ENCODE measurements around the gene NHLRC4. TPM values are rescaled to one million over a fixed set of nuclear protein-coding genes. Genes with fewer than 3 reads are reported as not detected.

The NHLRC4 gene
- total and polyA plus RNA-seq, 2 of the 13 experiments (the other 11 are each of a cell fraction or from before 2014, with no cell fraction given) = 0.40 to 0.59 TPM

- Histone ChIP-seq H2AFZ (ENCODE audit: low read length) (no peak overlapping the region), H3K9me3 (ENCODE audit: low read length) (no peaks in the 10 kb centered on the region), H3K27ac (ENCODE audit: extremely low read length, insufficient read depth, low read length) (peak overlapping the region; percentile 67), H3K79me2 (ENCODE audit: insufficient read depth, low read length) (no peaks in the 10 kb centered on the region), H3K36me3 (replicated peaks in 1 of 2; ENCODE audit: control insufficient read depth in 1 of 2, insufficient read depth in 2 of 2, low read length in 2 of 2) (peaks cover 0 to 4% of the 10 kb centered on the region in 2 experiments; a peak in 1 of 5 replicates), H3K4me3 (replicated peaks in 1 of 3; ENCODE audit: insufficient read depth in 1 of 3, low read depth in 2 of 3, low read length in 3 of 3) (no peak overlapping the region), H3K4me1 (ENCODE audit: insufficient read depth, low read length) (peaks cover 57% of the 10 kb centered on the region), H3K9ac (ENCODE audit: insufficient read depth, low read depth, low read length) (no peak overlapping the region), H3K27me3 (ENCODE audit: control insufficient read depth in 1 of 2, insufficient read depth in 2 of 2, low read length in 2 of 2) (peaks cover 0 to 8% of the 10 kb centered on the region in 2 experiments; a peak in 2 of 5 replicates), H3K4me2 (ENCODE audit: low read depth, low read length) (peak overlapping the region; percentile 13; the same call in 1 of the 2 replicates), H4K20me1 (ENCODE audit: insufficient read depth, low read length) (no peaks in the 10 kb centered on the region)
- POLR2A ChIA-PET = interaction anchor here (1.0 kb wide), 1 partner anchor 10 kb away, joined by 3 read pairs; no protein-coding TSS in a partner anchor
- CTCF ChIA-PET (ENCODE audit: low intra/inter-chr PET ratio, low total read pairs) = no interaction called here
- BruUV-seq (replicated peaks) = no TSS peak
- DNase-seq (ENCODE audit: low spot score) (peak; percentile 24), ATAC-seq (no peak), FAIRE-seq (no peak)
- in situ Hi-C loops (cut with HindIII; ENCODE audit: extremely low pct_ligation_motif_present, low pct_unique_long_range_greater_than_20kb) (no loop called here), intact Hi-C loops (cut with micrococcal nuclease; ENCODE audit: unreplicated experiment) (no loop called here)
- WGBS (ENCODE audit: low lambda C conversion rate) = 31% methylated on average over 8 of the region's 11 CpGs
- TF ChIP-seq ZNF850 (CRISPR knock-in tag; conservative IDR thresholded peaks at IDR 0.05) (peak; percentile 99), TEAD3 (CRISPR knock-in tag; optimal IDR thresholded peaks at IDR 0.05; ENCODE audit: borderline replicate concordance) (peak; percentile 38), EP300 (IDR thresholded peaks at IDR 0.05; ENCODE audit: low read depth in 2 of 2, low read length in 2 of 2) (no peak), EP300 (CRISPR knock-in tag; IDR thresholded peaks at IDR 0.05; ENCODE audit: borderline replicate concordance) (no peak), MEIS2 (CRISPR knock-in tag; IDR thresholded peaks at IDR 0.05) (no peak), ZNF687 (CRISPR knock-in tag; IDR thresholded peaks at IDR 0.05) (peak; percentile 59; the same call in 1 of the 2 replicates), ZNF800 (CRISPR knock-in tag; IDR thresholded peaks at IDR 0.05) (no peak), GABPA (IDR thresholded peaks at IDR 0.05; ENCODE audit: low read depth, low read length) (no peak), GABPA (CRISPR knock-in tag; IDR thresholded peaks at IDR 0.05; ENCODE audit: low read depth) (peak; percentile 52; the same call in 1 of the 2 replicates), HNF4A (CRISPR knock-in tag; IDR thresholded peaks at IDR 0.05) (0 out of 2 replicates have a peak, but pooled peaks have one; percentile 10), NR2F6 (IDR thresholded peaks at IDR 0.05) (no peak), NR2F6 (CRISPR knock-in tag; IDR thresholded peaks at IDR 0.05) (0 out of 2 replicates have a peak, but pooled peaks have one; percentile 12), PPARG (CRISPR knock-in tag; conservative IDR thresholded peaks at IDR 0.05) (peak; percentile 83; the same call in 1 of the 2 replicates), MEF2D (CRISPR knock-in tag; IDR thresholded peaks at IDR 0.05) (peak; percentile 28; the same call in 1 of the 2 replicates), RARA (CRISPR knock-in tag; IDR thresholded peaks at IDR 0.05) (0 out of 2 replicates have a peak, but pooled peaks have one; percentile 17), YEATS4 (CRISPR knock-in tag; IDR thresholded peaks at IDR 0.05; ENCODE audit: borderline replicate concordance) (no peak), ZNF652 (CRISPR knock-in tag; IDR thresholded peaks at IDR 0.05; ENCODE audit: borderline replicate concordance, low read depth) (peak; percentile 91), HNRNPL (IDR thresholded peaks at IDR 0.05; ENCODE audit: low read depth, low read length) (peak; percentile 79; the same call in 1 of the 2 replicates), CEBPB (IDR thresholded peaks at IDR 0.05; ENCODE audit: borderline replicate concordance, low read depth, low read length) (no peak), RBM39 (IDR thresholded peaks at IDR 0.05; ENCODE audit: low read depth, low read length, poor library complexity, severe bottlenecking) (peak; percentile 37), GATAD2A (CRISPR knock-in tag; IDR thresholded peaks at IDR 0.05) (0 out of 2 replicates have a peak, but pooled peaks have one; percentile 11), RXRB (CRISPR knock-in tag; IDR thresholded peaks at IDR 0.05; ENCODE audit: borderline replicate concordance) (peak; percentile 33; the same call in 1 of the 2 replicates)
Measured at GRCh38 chr16:554297-554621, 12.5 kb upstream of the NHLRC4 start.
